Hematopoietic multipotent progenitor cell treated with erythropoietin and hydrocortisone succinate and interleukin-3 and kit ligand, for 4 days (in vitro differentiated cells): Measurements from ENCODE around the gene TMEM81.

Source experiments
- DNase-seq: peaks from one replicate; pipeline ENCODE4 v3.0.0-alpha.2; 2015

TMEM81 gene

DNA sequence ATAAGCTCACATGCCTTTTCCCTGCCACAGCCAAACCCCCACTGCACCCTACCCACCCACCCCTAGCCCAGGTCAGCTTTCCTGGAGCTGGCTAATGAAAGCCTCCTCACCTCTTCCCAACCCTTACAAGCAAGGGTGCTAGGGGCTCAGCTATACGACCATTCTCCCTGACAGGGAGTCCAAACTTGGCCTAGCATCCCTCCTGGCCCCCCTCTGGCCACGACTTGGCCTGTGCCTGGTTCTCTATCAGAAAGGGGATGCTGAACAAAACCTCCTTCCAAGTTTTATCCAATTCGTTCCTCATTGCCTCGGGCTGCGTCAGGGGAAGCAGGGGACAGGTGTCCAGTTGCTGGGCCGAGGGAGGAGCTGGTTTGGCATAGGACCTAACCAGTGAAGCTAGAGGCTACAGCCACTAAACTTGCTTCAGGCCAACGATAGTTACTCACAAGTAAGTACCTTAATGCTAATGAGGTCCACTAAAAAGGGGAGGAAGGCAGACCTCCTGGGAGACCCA is 8.6 kb downstream of the TMEM81 start:
- no peak for DNase-seq

- no peak for DNase-seq
These were observed 9.7 kb downstream of the TMEM81 start for GRCh38 chr1:205074513-205074912.

DNA sequence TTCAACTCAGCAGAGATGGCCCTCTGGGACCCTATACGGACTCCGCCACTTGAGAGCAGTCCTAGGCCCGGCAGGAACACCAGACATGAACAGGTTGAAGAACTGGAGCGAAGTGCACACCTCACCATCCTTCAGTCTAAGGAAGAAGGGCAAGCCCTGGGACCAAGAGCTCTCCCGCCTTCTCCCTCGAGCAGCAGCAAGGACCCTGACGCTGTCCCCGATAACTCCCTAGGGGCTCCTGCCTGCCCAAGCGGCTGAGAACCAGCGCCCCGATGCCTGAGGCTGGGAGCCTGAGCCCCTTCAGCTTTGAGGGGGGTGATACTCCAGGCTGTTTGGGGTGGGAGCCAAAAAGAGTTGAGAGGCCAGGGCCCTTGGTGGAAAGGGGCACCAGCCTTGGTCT is 10.2 kb downstream of the TMEM81 start:
- no peak for DNase-seq

- DNase-seq: no peak
These were observed 10.7 kb downstream of the TMEM81 start for GRCh38 chr1:205073511-205073910.

GRCh38 chr1:205072881-205073280 is 11.4 kb downstream of the TMEM81 start:
- no peak for DNase-seq

- no peak for DNase-seq
These were observed 12.0 kb downstream of the TMEM81 start for GRCh38 chr1:205072286-205072685.

DNA sequence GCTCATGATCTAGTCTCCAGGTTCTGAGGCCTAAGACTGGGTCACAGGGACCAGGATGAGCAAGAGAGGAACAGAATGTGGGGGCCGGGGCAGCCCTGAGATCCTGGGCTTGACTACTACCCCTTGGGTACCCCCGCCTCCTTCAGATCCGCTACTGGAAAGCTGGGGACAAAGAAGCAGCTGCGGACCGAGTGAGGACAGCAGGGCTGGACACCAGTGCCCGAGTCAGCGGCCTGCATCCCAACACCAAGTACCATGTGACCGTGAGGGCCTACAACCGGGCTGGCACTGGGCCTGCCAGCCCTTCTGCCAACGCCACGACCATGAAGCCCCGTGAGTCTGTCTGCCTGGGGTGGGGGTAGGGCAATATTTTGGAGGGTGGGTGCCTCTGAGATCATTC is 12.5 kb downstream of the TMEM81 start:
- DNase-seq: no peak

GRCh38 chr1:205071028-205071409 is 13.2 kb downstream of the TMEM81 start:
- no peak for DNase-seq

DNA sequence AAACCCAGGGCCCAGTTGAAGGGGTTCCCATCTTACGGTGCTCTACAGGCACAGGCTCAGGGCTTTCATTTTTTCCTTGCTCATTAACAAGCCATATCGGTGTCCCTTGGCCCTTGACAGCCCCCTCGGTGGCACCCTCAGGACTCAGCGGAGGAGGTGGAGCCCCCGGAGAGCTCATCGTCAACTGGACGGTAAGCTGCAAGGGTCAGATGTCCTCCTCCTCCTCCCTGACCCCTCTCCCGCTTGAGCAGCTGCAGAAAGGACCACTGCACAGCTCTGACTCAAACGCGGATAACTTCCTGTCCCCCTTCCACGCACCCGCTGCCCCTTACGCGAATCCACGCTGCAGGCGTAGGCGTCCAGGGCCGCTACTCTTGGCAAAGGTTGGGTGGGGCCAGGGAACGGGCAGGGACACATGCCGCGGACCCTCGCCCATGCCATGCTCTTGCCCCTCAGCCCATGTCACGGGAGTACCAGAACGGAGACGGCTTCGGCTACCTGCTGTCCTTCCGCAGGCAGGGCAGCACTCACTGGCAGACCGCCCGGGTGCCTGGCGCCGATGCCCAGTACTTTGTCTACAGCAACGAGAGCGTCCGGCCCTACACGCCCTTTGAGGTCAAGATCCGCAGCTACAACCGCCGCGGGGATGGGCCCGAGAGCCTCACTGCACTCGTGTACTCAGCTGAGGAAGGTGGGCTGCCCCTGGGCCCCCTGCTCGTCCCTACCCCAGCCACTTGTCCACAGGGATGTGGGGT is 14.7 kb downstream of the TMEM81 start:
- DNase-seq: no peak

DNA sequence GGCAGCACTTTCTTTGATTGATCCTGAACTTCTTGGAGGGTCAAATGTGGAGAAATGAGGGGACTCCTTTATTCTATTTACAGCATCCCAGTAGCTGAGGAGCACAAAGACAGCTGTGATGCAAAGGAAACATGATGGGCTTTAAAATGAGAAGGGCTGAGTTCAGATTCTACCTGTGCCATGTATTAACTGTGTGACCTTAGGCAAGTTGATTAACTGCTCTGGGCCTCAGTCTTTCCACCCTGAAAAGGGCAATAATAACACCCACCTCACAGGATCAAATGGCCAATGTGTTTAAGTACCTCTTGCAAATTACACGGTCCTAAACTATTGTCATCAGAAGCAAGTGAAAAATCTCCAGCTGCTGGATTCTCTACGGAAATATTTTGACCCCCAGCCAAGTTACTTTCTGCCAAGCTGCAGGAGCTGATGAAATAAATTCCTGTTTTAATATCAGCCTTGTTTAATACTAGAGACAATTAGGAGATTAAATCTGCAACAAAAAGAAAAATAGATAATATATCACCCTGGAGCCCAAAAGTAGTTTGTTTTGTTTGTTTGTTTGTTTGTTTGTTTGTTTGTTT is 15.7 kb downstream of the TMEM81 start:
- no peak for DNase-seq

GRCh38 chr1:205068001-205068400 is 16.3 kb downstream of the TMEM81 start:
- DNase-seq: no peak

- no peak for DNase-seq
These were observed 17.2 kb downstream of the TMEM81 start for GRCh38 chr1:205067031-205067430.

DNA sequence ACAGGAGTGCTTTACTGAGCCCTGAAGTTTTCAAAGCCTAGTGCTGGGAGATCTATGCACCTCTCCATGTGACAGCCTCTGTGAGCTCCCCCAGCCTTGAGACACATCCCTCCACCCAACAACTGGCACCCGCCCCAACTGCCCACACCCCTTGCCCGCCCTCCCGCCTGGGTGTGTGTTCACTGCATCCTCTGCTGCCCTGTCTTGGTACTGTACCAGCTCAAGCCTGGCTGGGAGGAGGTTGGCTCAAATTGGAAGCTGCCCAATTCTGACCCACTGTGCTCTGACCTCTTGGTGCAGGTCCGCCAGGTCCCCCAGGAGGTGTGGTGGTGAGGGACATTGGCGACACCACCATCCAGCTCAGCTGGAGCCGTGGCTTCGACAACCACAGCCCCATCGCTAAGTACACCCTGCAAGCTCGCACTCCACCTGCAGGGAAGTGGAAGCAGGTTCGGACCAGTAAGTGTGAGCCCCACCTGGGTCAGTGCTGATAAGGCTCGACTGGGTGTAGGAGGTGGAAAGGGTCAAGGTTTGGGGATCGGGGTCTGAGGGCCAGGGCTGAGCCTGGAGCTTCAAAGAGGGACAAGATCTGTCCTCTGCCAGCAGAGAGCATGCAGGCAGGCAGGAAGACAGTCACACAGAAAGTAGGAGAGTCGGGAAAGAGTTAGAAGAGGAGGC is 18.0 kb downstream of the TMEM81 start:
- peak; percentile 62 for DNase-seq

DNA sequence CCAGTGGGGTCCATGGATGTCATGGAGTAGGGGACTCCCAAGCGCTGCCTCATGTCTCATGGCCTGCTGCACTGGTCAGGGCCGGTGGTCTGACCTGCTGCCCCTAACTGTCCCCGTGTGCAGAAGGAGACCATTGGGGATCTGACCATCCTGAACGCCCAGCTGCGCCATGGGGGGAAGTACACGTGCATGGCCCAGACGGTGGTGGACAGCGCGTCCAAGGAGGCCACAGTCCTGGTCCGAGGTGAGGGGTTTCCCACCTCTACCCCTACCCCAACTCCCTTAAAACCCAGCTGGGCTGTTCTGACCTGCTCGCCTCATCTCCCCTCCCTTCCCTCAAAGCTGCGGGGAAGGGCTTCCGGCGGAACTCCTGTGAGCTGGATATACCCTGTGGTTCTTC is 18.6 kb downstream of the TMEM81 start:
- no peak for DNase-seq

DNA sequence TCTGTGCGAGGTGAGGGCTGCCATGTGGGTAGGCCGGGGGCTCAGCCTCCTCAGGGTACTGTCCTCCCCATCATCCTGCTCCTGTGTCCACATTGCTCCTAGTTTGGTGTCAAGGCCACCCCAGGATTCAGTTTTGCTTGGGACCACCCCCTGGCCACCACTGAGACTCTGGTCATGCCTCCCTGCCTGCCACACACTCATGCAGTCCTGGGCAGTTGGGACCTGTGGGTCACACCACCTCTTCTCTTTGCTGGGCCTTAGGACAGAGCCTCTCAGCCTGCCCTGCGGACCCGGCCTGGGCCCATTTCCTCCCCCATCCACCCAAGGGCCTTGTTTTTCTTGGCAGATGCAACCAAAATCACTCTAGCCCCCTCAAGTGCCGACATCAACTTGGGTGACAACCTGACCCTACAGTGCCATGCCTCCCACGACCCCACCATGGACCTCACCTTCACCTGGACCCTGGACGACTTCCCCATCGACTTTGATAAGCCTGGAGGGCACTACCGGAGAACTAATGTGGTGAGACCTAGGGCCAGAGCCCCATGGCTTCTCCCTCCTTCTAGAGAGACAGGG is 19.4 kb downstream of the TMEM81 start:
- DNase-seq: no peak

GRCh38 chr1:205064301-205064700 is 20.0 kb downstream of the TMEM81 start:
- DNase-seq: no peak

DNA sequence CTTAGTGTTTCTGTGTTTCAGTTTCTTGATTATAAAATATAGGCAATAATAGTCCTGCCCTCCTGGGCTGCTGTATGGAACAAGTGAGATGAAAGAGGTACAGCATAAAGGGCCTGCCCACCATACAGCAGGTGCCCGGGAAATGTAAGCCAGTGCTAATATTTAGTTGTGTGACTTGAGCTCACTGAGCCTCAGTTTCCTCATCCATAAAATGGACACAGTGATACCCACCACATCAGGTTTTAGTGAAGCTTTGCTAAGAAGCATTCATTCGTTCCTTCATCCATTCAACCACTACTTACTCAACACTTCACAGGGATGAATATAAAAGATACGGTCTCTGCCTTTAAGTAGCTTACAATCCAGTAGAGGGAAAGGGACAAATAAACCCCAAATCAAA is 21.4 kb downstream of the TMEM81 start:
- DNase-seq: no peak

DNA sequence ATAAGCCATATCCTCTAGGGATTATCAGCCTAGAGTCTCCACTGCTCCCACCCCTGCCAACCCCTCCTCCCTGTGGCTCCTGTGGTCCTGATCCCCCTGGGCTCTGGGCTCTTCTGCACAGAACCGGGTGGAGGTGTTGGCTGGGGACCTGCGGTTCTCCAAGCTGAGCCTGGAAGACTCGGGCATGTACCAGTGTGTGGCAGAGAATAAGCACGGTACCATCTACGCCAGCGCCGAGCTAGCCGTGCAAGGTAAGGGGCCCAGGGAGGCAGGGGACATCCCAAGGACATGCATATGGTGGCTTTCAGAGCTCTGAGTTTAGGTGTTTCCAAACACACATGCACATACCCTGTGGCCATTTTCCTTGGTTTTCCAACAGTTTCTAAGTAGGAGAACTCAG is 21.9 kb downstream of the TMEM81 start:
- DNase-seq: no peak

GRCh38 chr1:205061665-205062069 is 22.6 kb downstream of the TMEM81 start:
- DNase-seq: peak; percentile 88

DNA sequence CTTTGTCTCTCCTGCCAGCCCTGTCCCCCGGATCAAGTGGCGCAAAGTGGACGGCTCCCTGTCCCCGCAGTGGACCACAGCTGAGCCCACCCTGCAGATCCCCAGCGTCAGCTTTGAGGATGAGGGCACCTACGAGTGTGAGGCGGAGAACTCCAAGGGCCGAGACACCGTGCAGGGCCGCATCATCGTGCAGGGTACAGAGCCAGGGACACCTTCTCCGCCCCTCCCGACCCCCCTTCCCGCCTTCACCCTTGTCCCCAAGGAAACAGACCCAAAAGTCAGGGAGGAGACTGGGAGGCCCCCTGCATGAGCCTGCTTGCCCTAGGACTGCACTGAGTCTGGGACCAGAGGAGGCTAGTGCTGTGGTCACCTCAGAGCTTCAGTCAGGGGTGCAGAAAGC is 23.0 kb downstream of the TMEM81 start:
- no peak for DNase-seq

- DNase-seq: no peak
These were observed 23.5 kb downstream of the TMEM81 start for GRCh38 chr1:205060746-205061145.

- DNase-seq: no peak
These were observed 24.6 kb downstream of the TMEM81 start for GRCh38 chr1:205059660-205060059.

DNA sequence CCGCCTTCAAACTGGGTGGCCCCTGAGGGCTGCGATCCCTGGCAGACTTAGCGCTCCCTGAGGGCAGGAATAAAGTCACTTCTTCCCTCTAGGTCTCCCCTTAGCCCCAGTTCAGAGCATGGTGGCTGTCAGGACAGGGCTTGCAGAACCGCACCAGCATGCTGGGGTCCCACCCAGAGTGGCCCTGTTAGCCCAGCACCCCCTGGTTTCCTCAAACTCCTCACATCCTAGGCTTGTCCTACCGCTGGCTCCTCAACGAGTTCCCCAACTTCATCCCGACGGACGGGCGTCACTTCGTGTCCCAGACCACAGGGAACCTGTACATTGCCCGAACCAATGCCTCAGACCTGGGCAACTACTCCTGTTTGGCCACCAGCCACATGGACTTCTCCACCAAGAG is 25.4 kb downstream of the TMEM81 start:
- DNase-seq: no peak
